Suppressor macrophage treated with lipopolysaccharide for 4 hours (primary cell): ENCODE measurements around the gene NREP.
"Not testable (repeated sequence)": the region's sequence is repeated elsewhere in the genome, so short reads cannot be mapped to it uniquely, and the experiment has no call there.

Experiments used
- DNase-seq: peaks from one replicate; pipeline ENCODE4 v3.0.0-alpha.2; 2020

Gene NREP

DNA sequence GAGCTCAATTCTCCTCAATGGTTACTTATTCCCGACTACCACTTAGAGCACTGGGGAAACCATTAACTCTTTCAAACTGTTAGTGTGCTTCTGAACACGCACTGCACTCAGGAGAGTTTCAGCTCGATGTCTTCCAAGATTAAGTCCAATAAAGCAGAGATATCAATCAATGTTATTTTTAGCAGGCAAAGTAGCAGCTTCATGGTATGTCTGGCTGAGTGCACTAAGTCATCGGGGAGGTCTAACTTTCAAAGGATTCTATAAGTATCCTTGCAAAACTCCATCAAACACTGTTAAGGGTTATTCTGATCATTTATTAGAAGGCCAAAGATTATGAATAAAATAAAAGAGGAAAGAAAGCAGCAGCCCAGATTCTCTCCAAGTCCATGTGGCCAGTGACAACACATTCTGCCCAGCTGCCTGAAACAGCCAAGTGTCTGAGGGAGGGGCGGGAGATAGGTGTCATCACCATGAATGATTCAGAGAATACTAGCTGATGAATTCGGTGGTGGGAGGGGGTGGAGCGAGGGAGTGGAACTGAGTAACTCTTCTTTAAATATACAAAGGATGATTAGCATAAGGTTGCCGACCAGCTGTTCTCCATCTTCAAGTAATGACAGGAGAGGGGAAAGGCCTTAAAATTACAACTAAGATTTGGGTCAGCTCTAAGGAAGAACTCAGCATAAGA lies 21.3 kb downstream of the NREP start:
- DNase-seq = peak; percentile 62

DNA sequence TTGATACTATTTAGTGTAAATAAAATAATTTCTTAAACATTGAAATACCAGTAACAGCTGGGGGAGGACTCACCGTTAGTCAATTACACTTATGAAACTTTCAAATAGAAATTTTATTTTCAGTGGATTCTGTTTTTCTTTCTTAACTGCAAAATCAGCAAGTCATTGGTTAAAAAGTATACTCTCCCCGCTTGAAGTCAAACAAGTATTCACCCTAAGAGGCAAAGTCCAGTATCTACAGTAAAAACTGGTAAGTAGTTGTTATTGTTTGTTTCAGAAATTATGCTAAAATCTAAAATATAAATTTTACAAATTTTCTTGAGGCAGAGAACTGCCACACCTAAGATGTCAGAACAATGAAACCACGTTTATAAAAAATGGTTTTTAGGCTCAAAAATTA lies 22.4 kb downstream of the NREP start:
- DNase-seq = no peak

DNA sequence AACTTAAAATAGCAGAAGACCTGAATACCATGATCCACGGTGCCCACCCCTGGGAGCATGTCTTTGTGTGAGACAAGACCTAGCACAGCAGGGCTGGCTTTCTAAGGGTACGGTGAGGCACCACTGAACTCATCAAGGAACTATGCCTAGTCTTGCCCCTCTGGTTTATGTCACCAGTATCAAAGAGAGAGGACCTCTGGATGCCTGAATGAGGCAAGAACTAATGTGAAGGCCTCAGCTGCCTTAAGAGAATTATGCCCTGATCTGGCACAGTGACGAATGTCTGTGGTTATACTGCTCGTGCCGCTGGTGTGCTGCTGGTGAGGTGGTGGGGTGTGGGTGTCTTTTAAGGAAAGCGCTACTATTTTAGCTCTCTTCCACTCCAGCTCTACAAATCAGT lies 23.0 kb downstream of the NREP start:
- no peak for DNase-seq

DNA sequence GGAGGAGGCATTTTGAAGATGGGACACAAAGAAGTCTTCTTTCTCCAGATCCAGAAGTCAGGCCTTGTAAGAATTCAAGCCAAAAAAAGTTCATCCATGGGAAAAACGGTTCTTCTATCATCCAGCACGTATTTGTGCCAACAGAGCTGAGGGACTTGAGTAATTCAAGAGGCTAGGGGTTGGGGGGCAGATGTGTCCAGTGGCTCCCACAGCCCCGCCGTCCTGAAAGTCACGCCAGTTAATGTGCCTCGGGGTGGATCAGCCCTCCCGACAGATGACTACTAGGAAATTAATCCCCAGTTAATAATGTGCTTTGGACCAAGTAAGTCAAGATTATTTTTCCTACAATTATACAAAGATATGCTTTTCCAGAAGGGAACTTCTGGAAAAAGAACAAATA lies 23.4 kb downstream of the NREP start:
- no peak for DNase-seq

DNA sequence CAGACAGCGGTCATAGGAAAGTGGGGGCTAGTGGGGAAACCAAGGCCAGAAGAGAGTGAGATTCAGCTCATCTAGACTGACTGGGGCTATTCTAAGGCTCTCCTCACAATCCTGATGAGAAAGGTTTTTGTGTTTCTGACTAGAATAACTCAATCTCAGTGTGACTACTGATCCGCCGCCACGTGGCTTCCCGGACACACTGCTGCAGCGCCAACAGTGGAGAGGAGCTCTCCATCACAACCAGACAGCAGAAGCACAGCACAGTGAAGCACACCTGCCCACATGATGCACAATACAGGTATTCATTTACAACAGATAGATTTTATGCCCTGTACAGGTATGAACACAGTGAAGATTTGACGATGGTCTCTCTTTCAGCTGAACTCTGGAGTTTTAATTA lies 25.4 kb downstream of the NREP start:
- DNase-seq = no peak

DNA sequence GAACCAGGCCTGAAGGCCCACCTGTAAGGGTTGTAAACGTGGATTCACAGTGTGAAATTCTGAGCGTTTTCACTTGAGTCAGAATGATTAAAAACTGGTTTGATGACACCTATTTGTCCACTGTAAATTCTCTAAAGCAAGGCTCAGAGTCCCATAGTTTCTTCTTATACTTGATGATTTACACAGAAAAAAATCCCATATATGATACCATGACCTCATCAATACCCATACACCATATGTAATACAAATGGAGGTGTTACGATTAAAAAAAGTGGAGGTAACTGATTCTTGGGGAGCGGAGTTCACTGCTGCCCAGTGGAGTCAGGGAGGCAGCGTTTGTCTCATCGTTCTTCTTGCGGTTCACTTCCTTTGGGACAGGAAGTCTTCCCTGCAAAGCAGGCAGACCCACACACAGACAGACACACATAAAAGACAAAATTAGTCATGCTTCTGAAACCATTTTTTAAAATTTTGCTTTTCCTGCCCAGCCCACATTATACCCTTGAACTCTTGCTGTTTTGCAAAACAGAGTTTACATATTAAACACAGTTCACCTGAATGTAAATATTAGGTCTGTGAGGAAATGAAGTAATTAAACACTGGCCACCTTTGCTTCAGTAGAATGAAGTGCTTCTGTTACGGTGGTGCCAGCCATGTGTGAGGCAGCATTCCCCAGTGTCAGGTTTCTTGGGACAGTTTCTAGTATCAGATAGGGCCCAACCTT lies 26.2 kb downstream of the NREP start:
- DNase-seq = no peak

DNA sequence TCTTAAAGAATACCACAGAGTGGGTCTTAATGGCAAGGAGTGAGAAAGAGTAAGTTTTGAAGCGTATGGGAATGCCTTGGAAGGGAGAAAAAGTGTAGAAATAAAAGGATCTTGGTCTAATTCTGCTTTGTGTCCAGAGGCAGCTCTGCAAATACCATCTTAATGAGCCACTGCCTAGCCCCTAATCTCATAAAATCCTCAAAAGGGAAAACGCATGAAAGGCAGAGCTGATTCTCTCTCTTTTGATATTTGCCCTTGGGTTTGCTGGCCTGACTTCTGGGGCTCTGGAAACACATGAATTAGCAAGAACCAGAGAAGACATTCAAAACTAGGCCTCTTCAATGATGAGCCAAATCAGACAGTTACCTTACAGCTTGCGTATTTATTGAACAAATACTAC lies 28.1 kb downstream of the NREP start:
- no peak for DNase-seq

DNA sequence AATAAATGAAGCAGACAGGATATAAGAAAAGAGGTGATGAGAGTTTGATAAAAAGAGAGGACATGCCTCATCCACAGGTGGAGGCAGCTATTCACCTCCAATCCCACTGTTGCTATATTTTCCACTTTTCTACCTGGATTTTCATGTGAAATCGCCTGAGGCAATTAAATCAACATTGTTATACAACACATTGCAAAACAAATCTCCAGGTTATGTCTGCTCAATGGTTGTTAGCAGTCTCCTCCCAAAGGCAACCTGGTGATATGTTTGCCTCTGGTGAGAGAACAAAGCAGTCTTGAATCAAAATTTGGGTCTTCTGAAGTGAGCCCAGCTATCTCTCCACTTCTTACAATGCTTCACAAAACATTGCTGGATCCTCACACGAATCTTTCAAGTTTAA lies 30.0 kb downstream of the NREP start:
- no peak for DNase-seq

DNA sequence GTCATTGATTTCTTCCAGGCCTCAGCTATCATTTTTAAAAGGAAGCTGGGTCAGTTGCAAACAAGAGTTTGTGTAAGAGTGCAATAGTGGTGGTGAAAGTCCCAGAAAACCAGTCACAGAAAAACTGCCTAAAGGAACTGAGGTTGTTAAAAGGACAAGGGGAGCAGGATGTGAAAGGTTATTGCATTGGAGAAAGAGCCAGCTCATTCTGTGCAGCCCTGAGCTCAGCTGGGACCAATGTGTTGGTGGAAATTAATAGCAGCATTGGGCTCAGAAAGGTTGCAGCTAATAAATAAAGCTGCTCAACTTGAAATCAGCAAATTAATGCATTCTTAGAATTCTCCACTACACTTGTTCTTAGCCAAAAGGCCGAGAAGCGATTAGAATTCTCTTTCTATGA lies 34.9 kb downstream of the NREP start:
- no peak for DNase-seq

DNA sequence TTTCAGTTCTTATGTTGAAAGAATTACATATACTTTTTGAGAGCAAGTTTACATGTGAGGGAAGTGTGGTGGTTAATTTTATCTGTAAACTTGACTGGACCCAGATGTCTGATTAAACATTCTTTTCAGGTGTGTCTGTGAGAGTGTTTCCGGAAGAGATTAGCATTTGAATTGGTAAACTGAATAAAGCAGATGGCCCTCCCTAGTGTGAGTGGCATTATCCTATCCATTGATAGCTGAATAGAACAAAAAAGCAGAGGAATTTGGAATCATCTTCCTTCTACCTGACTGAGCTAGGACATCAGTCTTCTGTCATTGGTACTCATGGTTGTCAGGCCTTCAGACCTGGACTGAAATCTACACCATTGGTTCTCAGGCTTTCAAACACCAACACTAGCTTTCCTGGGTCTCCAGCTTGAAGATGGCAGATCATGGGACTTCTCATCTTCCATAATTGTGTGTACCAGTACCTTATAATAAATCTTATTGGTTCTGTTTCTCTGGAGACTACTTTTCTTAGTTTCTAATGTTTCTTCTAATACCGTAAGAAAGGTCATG lies 36.6 kb downstream of the NREP start:
- DNase-seq = no peak

DNA sequence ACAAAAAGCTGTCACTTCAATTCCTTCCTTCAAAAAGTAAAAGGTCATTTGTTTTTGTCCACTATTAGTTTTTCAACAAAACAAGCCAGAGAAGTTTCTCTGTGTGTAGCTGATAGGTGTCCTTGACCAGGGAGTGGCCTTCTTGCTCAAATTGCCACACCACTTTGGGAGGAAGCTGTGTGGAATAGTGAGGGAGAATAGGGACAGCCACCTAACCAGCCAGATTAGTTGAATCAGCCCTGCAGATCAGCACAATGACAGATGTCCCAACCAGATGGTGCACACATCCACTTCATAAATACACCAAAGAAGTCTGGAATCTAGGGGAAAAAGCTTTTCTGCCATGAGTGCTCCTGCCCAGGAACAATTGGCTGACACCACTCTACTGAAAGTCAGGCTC lies 37.2 kb downstream of the NREP start:
- no peak for DNase-seq

DNA sequence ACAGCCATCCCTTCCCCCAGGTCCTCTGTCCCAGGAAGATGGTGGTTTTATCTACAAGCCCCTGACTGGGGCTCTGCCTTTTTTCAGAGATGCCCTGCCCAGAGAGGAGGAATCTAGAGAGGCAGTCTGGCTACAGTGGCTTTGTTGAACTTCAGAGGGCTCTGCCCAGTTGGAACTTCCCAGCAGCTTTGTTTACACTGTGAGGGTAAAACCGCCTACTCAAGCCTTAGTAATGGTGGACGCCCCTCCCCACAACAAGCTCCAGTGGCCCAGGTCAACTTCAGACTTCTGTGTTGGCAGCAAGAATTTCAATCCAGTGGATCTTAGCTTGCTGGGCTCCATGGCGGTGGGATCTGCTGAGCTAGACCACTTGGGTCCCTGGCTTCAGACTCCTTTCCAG lies 40.2 kb downstream of the NREP start:
- DNase-seq = not testable (repeated sequence)

DNA sequence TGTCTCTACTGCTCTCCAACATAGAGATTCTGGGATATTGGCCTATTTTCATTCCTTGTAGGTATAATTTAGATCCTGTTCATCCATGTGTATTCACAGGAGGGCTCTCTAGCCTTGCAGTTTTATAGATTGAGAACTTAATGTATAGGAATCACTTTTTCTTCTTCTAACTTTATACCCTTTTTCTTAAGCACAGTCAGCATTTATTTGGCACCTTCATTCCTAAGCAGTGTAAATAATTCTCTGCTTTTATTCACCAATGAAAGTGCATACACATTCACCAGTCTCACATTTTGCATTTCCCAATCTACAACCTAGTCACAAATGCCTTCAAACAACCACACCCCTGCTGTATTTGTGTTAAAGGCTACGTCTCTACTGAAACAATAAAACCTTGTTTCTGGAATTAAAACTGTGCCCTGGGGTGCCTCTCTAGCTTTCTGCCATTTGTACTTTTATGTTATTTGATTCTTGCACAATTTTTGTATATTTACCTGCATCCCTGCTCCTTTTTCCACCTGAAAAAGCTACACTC lies 49.3 kb downstream of the NREP start:
- no peak for DNase-seq

DNA sequence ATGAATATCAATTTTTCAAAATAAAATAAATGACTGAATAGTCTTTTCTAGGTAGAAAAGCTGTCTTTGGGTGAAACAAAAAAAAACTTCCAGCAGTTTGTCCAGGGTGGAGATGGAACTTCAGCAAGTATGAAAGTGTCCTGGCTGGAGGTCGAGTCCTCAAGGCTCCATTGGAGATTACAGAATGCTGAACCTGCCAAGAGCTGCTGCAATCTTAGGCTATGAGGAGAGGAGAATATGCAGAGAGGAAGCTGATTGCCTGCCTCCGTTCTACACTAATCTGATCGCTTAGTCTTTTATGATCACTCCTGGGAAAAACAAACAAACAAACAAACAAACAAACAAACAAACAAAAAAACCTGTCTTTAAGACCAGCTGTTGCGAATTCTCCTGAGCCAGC lies 50.6 kb downstream of the NREP start:
- no peak for DNase-seq

DNA sequence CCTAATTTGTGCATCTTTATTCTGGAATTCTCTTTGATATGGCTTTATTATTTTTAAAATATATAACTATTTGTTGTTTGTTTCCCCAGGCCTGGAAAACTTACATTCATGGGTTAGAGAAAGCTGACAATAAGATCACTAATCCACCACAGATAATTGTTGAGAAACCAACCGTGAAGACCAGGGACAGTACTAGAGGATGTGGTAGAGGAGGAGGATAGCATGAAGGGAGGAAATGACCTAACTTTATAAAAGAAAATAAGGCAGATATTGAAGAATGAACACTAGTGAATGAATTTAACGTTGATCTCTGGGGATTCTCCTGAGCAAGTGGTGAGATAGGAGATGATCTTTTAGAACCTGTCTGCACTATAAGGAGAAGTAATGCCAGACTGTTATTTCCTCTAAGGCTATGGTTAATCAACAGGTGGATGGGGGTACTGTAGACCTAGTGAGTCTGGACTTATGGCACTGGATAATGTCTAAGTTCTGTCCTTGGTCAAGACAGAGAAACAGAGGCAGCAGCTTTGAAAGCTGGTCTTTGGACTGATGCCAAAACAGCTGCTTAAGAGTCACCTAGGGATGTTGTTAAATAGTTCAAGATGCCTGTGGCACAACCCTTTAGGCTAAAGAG lies 52.4 kb downstream of the NREP start:
- no peak for DNase-seq

DNA sequence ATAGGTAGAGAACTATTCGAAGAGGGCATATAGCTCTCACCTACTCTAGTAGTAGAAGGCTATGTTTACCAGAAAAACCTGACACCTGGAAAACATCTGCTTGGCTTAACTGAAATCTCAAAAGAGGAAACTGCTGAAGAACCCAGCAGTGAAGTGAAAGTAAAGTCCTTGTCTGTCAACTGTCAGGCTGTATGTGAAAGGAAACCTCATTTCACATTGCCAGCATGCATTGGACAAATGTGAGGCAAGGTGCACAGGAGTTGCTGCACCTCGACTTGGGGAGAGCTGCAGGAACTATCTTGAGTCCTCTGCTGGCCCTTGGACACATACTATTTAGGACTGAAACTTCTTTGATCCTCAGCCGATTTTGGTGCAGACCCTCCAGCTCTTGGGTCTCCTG lies 53.3 kb downstream of the NREP start:
- peak; percentile 49 for DNase-seq

DNA sequence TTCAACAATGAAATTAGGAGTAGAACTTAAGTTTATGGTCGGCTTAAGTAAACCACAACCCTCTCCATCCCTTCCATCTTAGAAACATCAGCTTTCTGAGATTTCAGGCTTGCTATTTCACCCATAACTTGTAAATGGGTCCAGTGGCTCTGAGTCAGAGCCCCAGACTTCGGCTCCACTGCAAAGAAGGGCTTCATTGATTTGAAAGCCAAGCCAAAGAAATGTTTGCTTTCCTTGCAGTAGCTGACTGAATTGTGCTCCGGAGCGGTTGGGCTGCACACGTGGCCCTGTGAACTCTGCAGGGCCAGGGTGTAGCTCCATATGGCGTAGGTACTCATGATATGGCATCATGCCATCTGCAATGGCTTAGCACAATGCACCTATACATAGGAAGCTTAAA lies 57.0 kb downstream of the NREP start:
- DNase-seq = no peak

DNA sequence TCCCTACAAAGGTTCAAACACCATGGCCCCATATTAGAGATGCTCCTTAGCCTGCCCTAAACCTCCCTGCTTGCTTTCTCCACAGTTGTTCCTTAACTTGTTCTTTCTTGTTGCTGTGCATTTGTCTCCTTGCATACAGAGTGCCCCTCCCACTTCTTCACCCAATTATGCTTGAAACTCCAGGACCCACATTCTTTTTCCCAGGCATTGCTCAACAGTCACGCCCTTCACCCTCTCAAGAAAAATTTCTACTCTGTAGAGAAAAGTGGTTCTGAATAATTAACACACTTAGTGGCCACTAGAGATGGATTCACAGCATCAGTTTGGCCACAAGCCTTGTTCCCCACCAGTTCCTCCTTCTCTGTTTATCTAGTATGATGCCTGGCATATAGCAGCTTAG lies 57.7 kb downstream of the NREP start:
- DNase-seq = no peak

DNA sequence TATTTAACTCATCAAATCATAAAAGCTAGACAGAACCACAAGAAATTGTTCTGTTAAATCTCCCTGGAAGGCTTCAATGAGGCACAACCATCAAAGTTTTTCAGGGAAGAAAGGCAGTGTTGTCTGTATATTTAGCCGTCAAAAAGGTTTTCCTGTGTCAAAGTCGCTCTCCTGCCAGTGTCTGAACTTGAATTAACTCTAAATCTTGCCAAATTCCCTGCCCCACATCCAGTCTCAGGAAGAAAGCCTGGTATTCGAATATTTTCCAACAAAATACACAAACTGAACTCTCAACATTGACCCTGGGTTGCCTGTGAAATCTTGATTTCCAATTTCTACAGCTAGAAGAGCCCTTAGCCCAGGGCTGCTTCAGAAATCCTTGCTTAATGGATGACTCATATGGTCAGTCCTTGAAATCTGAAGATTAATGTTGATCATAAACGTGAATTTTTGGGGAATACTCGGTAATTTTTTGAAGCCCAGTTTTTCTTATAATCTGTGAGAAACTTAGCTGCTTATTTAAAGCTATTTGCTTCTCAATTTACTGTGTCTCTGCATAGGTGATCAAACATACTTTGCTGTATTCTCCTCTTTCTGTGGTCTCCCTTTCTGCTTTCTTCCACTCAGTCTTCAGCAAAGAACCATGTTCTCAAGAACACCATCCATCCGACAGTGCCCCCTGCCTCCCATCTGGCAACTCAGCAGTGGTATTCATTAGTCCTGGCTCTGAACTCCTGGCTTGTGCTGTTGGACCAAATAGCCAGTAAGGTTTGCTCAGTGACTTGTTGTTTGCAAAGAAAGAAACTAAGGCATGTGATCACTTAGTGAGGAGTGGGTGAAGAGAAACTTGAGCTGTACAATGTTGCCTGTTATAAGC lies 58.9 kb downstream of the NREP start:
- DNase-seq = no peak

DNA sequence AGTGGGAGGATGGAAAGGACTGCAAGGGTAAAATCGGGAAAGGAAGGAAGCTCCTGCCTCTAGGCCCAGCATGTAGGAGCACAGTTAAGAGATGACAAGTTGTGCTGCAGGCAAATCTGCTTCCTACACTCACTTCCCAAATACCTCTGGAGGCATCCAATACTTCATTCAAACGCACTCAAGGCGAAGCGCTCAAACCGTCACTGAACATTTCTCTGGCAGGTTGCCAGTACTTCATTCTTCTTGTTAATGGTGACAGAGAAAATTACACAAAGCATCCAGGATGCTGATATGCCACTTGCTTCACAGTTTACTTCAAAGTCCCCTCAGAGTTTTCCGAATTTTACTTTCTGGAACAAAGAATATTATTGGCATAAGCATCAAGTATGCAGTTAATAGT lies 59.8 kb downstream of the NREP start:
- peak; percentile 31 for DNase-seq

DNA sequence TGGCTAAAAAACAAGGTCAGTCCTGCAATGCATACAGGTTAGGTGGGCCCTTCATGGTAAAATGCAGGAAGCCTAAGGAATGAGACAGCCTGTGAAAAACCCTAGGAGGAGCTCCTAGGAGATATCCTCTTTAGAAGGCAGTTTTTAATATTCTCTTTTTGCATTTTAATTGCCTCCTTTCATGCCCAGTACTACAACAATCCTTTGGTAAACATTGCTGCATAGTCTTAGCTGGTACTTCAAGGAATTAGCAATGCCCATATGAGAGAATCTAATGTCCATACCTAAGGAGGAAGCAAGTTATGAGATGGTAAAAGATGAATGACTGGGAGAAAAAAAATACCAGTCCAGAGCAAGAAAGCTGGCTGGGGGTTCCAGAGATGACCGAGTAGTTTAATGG lies 61.0 kb downstream of the NREP start:
- DNase-seq = no peak

DNA sequence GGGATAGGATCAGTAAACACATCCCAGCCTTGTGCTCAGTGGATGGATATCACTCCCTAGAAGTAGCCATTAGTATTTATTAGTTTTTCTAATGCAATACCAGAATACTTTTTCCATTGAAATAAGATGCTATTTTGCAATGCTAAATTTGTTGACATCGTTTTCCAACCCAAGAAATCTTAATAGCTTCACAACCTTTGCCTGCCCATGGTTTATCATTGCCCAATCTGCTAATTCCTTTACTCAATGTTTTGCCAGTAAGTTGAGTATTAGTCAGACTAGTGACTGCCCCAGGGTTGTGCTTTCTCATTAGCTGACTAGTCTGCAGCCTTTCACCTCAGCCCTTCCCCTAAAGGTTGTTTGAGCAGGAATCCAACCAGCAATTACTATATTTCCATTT lies 62.9 kb downstream of the NREP start:
- peak; percentile 52 for DNase-seq

DNA sequence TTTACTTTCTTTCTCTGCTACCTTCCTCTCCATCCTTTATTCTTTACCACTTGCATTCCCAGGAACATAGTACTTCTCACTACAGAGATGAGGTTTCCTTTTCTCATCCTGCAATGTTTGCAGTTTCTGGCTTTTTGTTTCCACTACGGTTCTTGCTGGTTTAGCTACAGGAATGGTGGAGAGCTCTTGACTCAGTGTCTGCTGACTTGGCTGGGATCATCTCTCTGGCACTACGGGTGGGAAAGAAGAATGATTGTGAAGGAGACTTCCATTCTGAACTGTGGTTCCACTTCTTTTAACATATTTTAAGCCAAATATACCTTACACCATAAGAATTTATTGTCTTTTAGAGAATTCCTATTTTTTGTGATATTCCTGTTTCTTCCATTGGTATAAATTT lies 65.1 kb downstream of the NREP start:
- no peak for DNase-seq
